ENCODE results near the gene HGD. TPM values are rescaled to one million over a fixed set of nuclear protein-coding genes. Genes with fewer than 3 reads are reported as not detected.

HGD gene
- total and polyA plus RNA-seq, 2 of the 13 experiments (the other 11 are each of a cell fraction or from before 2014, with no cell fraction given) = 265 to 398 TPM

- Histone ChIP-seq H3K4me1 (ENCODE audit: insufficient read depth, low read length) (peaks cover 42% of the 10 kb centered on the region), H3K4me2 (ENCODE audit: low read depth, low read length) (no peak overlapping the region; the same call in 1 of the 2 replicates), H3K4me3 (replicated peaks in 1 of 3; ENCODE audit: insufficient read depth in 1 of 3, low read depth in 2 of 3, low read length in 3 of 3) (no peak overlapping the region), H3K27ac (ENCODE audit: extremely low read length, insufficient read depth, low read length) (peak overlapping the region; percentile 99), H2AFZ (ENCODE audit: low read length) (no peak overlapping the region), H3K27me3 (ENCODE audit: control insufficient read depth in 1 of 2, insufficient read depth in 2 of 2, low read length in 2 of 2) (no peaks in the 10 kb centered on the region; a peak in 1 of 5 replicates), H3K9ac (ENCODE audit: insufficient read depth, low read depth, low read length) (no peak overlapping the region), H4K20me1 (ENCODE audit: insufficient read depth, low read length) (no peaks in the 10 kb centered on the region), H3K9me3 (ENCODE audit: low read length) (no peaks in the 10 kb centered on the region), H3K36me3 (replicated peaks in 1 of 2; ENCODE audit: control insufficient read depth in 1 of 2, insufficient read depth in 2 of 2, low read length in 2 of 2) (no peaks in the 10 kb centered on the region), H3K79me2 (ENCODE audit: insufficient read depth, low read length) (peaks cover 35% of the 10 kb centered on the region)
- DNase-seq (ENCODE audit: low spot score) (no peak), FAIRE-seq (no peak), ATAC-seq (no peak)
- CTCF ChIA-PET (ENCODE audit: low intra/inter-chr PET ratio, low total read pairs) = no interaction called here
- POLR2A ChIA-PET = interaction anchor here (2.6 to 3.4 kb wide), 2 partner anchors 10 to 59 kb away, joined by 15 to 33 read pairs; partner anchors contain the start of genes GTF2E1 and RABL3
- TF ChIP-seq JARID2 (CRISPR knock-in tag; IDR thresholded peaks at IDR 0.05; ENCODE audit: insufficient replicate concordance) (no peak), ZNF253 (CRISPR knock-in tag; IDR thresholded peaks at IDR 0.05; ENCODE audit: borderline replicate concordance) (no peak), ZEB1 (IDR thresholded peaks at IDR 0.05; ENCODE audit: insufficient replicate concordance, low read depth) (no peak), IRF2 (CRISPR knock-in tag; IDR thresholded peaks at IDR 0.05) (no peak), ZMAT3 (CRISPR knock-in tag; conservative IDR thresholded peaks at IDR 0.05) (no peak), KAT2B (IDR thresholded peaks at IDR 0.05; ENCODE audit: borderline replicate concordance, low read depth, low read length) (no peak), TSC22D2 (CRISPR knock-in tag; IDR thresholded peaks at IDR 0.05; ENCODE audit: borderline replicate concordance) (no peak), ZNF124 (CRISPR knock-in tag; IDR thresholded peaks at IDR 0.05) (no peak)
- no TSS peak for BruUV-seq (replicated peaks)
- intact Hi-C loops (cut with micrococcal nuclease; ENCODE audit: unreplicated experiment) = no loop called here
- WGBS (ENCODE audit: low lambda C conversion rate) = 89% methylated on average over 3 of the region's 3 CpGs
- in situ Hi-C loops (cut with HindIII; ENCODE audit: extremely low pct_ligation_motif_present, low pct_unique_long_range_greater_than_20kb) = no loop called here
These were observed 1.7 kb upstream of the HGD start for GRCh38 chr3:120683671-120684301.

DNA sequence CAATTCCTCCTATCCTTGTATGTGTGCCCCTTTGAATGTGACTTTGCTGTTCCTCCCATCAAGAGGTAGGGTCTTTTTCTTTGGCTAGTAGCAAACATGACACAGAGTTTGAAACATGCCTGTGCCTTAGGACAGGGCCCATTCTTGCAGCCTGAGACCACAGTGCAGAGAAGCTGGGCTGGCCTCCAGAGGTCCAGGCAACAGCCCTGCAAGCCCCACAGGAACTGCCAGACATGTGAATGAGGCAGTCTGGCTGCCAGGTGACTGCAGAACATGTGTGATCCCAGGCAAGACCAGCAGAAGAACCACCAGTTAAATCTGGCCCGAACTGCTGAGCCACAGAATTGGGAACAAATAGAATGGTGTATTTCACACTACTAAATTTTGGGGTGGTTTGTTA lies 1.2 kb upstream of the HGD start:
- ATAC-seq = peak; percentile 23
- TF ChIP-seq, protein P1, sequence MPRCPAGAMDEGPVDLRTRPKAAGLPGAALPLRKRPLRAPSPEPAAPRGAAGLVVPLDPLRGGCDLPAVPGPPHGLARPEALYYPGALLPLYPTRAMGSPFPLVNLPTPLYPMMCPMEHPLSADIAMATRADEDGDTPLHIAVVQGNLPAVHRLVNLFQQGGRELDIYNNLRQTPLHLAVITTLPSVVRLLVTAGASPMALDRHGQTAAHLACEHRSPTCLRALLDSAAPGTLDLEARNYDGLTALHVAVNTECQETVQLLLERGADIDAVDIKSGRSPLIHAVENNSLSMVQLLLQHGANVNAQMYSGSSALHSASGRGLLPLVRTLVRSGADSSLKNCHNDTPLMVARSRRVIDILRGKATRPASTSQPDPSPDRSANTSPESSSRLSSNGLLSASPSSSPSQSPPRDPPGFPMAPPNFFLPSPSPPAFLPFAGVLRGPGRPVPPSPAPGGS (CRISPR knock-in tag; IDR thresholded peaks at IDR 0.05) = 0 out of 2 replicates have a peak, but pooled peaks have one; percentile 54
- TF ChIP-seq RXRB (CRISPR knock-in tag; IDR thresholded peaks at IDR 0.05; ENCODE audit: borderline replicate concordance) = no peak
- no peak for TF ChIP-seq HMG20B (CRISPR knock-in tag; conservative IDR thresholded peaks at IDR 0.05)
- TF ChIP-seq ZNF687 (CRISPR knock-in tag; IDR thresholded peaks at IDR 0.05) = peak; percentile 54
- 0 out of 2 replicates have a peak, but pooled peaks have one; percentile 15 for TF ChIP-seq ZSCAN31 (CRISPR knock-in tag; IDR thresholded peaks at IDR 0.05; ENCODE audit: low read depth)

More for the DNA sequence above, 1.2 kb upstream of the HGD start:
- POLR2A ChIA-PET = interaction anchor here (1.5 to 3.4 kb wide), 4 partner anchors 11 to 60 kb away, joined by 3 to 33 read pairs (median 10); partner anchors contain the start of genes GTF2E1 and RABL3
- intact Hi-C loops (cut with micrococcal nuclease; ENCODE audit: unreplicated experiment) = no loop called here
- Histone ChIP-seq H4K20me1 (ENCODE audit: insufficient read depth, low read length) (0 out of 2 replicates have a peak, but pooled peaks cover under 1% of the 10 kb centered on the region), H3K4me1 (ENCODE audit: insufficient read depth, low read length) (peaks cover 45% of the 10 kb centered on the region), H2AFZ (ENCODE audit: low read length) (no peak overlapping the region), H3K4me3 (replicated peaks in 1 of 3; ENCODE audit: insufficient read depth in 1 of 3, low read depth in 2 of 3, low read length in 3 of 3) (no peak overlapping the region; a peak in 1 of 6 replicates), H3K9me3 (ENCODE audit: low read length) (no peaks in the 10 kb centered on the region), H3K27me3 (ENCODE audit: control insufficient read depth in 1 of 2, insufficient read depth in 2 of 2, low read length in 2 of 2) (no peaks in the 10 kb centered on the region; a peak in 1 of 5 replicates), H3K9ac (ENCODE audit: insufficient read depth, low read depth, low read length) (peak overlapping the region; percentile 100), H3K4me2 (ENCODE audit: low read depth, low read length) (peak overlapping the region; percentile 94), H3K36me3 (replicated peaks in 1 of 2; ENCODE audit: control insufficient read depth in 1 of 2, insufficient read depth in 2 of 2, low read length in 2 of 2) (no peaks in the 10 kb centered on the region), H3K79me2 (ENCODE audit: insufficient read depth, low read length) (peaks cover 39% of the 10 kb centered on the region), H3K27ac (ENCODE audit: extremely low read length, insufficient read depth, low read length) (peak overlapping the region; percentile 99)
- no peak for FAIRE-seq
- 83% methylated on average over 1 of the region's 1 CpG for WGBS (ENCODE audit: low lambda C conversion rate)
- peak; percentile 19 for DNase-seq (ENCODE audit: low spot score)
- no TSS peak for BruUV-seq (replicated peaks)
- CTCF ChIA-PET (ENCODE audit: low intra/inter-chr PET ratio, low total read pairs) = no interaction called here
- in situ Hi-C loops (cut with HindIII; ENCODE audit: extremely low pct_ligation_motif_present, low pct_unique_long_range_greater_than_20kb) = no loop called here

Measured in HepG2 (cell line).